Urinary bladder (tissue), 4 donors: Measurements from ENCODE around the gene CAMK4. TPM values are rescaled to one million over a fixed set of nuclear protein-coding genes. Genes with fewer than 3 reads are reported as not detected.
A peak's percentile ranks its signal among the peaks of the same experiment; 100 is the strongest.

Experiments
- DNase-seq: peaks from one replicate; pipeline ENCODE4 v3.0.0-alpha.2; 2015; ENCODE audit errors: extremely low spot score
- H3K27ac ChIP-seq: one replicate; pipeline ENCODE4 v1.5.1; 2013; ENCODE audit warnings: low read depth, mild to moderate bottlenecking, moderate library complexity
- H3K36me3 ChIP-seq: one replicate; pipeline ENCODE4 v1.6.1; 2013; ENCODE audit warnings: mild to moderate bottlenecking, moderate library complexity; ENCODE audit not compliant: insufficient read depth
- H3K4me1 ChIP-seq: one replicate; pipeline ENCODE4 v1.6.1; 2013; ENCODE audit warnings: mild to moderate bottlenecking, moderate library complexity; ENCODE audit not compliant: insufficient read depth
- H3K4me3 ChIP-seq: one replicate; pipeline ENCODE4 v1.5.1; 2013; ENCODE audit warnings: low read depth, low read length
- WGBS: extraction: QIAGEN DNeasy Blood & Tissue Kit; methylation state at CpG from one replicate; pipeline ENCODE4 v1.1.7; 2013; 5-methylcytosine and 5-hydroxymethylcytosine counted together
- polyA plus RNA-seq: library from polyadenylated mRNA; stranded (reverse); fragments of 200-250 nt; gene quantifications from one replicate; pipeline ENCODE4 v1.2.3, GENCODE V29; 2013
- total RNA-seq: library from RNA; depleted of rRNA; stranded (reverse); fragments of >200 nt; gene quantifications from one replicate; pipeline ENCODE4 v1.2.3, GENCODE V29; 2014
- donor health status: healthy with polysubstance abuse.
- donor health status: healthy.

The CAMK4 gene
- total and polyA plus RNA-seq, 2 donors: 1.2 to 30.9 TPM

- Histone ChIP-seq H3K4me3 (no peak overlapping the region), H3K27ac (no peak overlapping the region), H3K4me1 (no peaks in the 10 kb centered on the region), H3K36me3 (no peaks in the 10 kb centered on the region)
- 98% methylated on average over 1 of the region's 1 CpG for WGBS
- no peak for DNase-seq
Measured at GRCh38 chr5:111372799-111373198, 148.6 kb downstream of the CAMK4 start.

- H3K4me1 ChIP-seq: no peaks in the 10 kb centered on the region
- no peak overlapping the region for H3K4me3 ChIP-seq
- no peak overlapping the region for H3K27ac ChIP-seq
- no peak for DNase-seq
- no peaks in the 10 kb centered on the region for H3K36me3 ChIP-seq
- WGBS: 84% methylated on average over 4 of the region's 4 CpGs
Measured at GRCh38 chr5:111374380-111374779, 150.2 kb downstream of the CAMK4 start.

GRCh38 chr5:111375645-111376044 lies 151.5 kb downstream of the CAMK4 start:
- H3K4me1 ChIP-seq: no peaks in the 10 kb centered on the region
- H3K4me3 ChIP-seq: no peak overlapping the region
- H3K27ac ChIP-seq: no peak overlapping the region
- DNase-seq: no peak
- no peaks in the 10 kb centered on the region for H3K36me3 ChIP-seq
- WGBS: 88% methylated on average over 2 of the region's 2 CpGs

- no peak for DNase-seq
- no peak overlapping the region for H3K4me3 ChIP-seq
- H3K36me3 ChIP-seq: no peaks in the 10 kb centered on the region
- H3K27ac ChIP-seq: no peak overlapping the region
- no peaks in the 10 kb centered on the region for H3K4me1 ChIP-seq
Measured at GRCh38 chr5:111377306-111377705, 153.1 kb downstream of the CAMK4 start.

- no peak overlapping the region for H3K4me3 ChIP-seq
- no peaks in the 10 kb centered on the region for H3K4me1 ChIP-seq
Measured at GRCh38 chr5:111379391-111379816, 155.2 kb downstream of the CAMK4 start.

GRCh38 chr5:111383288-111383970 lies 159.2 kb downstream of the CAMK4 start:
- Histone ChIP-seq H3K36me3 (no peaks in the 10 kb centered on the region), H3K4me3 (no peak overlapping the region), H3K4me1 (no peaks in the 10 kb centered on the region), H3K27ac (no peak overlapping the region)
- no peak for DNase-seq
- 76% methylated on average over 6 of the region's 6 CpGs for WGBS

More at GRCh38 chr5:111379391-111379816, 155.2 kb downstream of the CAMK4 start:
- Histone ChIP-seq H3K36me3 (no peaks in the 10 kb centered on the region), H3K27ac (no peak overlapping the region)
- no peak for DNase-seq

- 12% methylated on average over 3 of the region's 3 CpGs for WGBS
- H3K36me3 ChIP-seq: no peaks in the 10 kb centered on the region
- no peaks in the 10 kb centered on the region for H3K4me1 ChIP-seq
- no peak for DNase-seq
- H3K4me3 ChIP-seq: no peak overlapping the region
- no peak overlapping the region for H3K27ac ChIP-seq
Measured at GRCh38 chr5:111384220-111384619, 160.0 kb downstream of the CAMK4 start.

GRCh38 chr5:111385051-111385450 lies 160.9 kb downstream of the CAMK4 start:
- H3K27ac ChIP-seq: no peak overlapping the region
- H3K4me3 ChIP-seq: no peak overlapping the region
- no peaks in the 10 kb centered on the region for H3K36me3 ChIP-seq
- no peak for DNase-seq
- no peaks in the 10 kb centered on the region for H3K4me1 ChIP-seq

GRCh38 chr5:111385970-111386831 lies 162.0 kb downstream of the CAMK4 start:
- peak; percentile 47 for DNase-seq

GRCh38 chr5:111386832-111387162 lies 162.6 kb downstream of the CAMK4 start:
- no peak for DNase-seq
- Histone ChIP-seq H3K27ac (no peak overlapping the region), H3K4me3 (no peak overlapping the region), H3K36me3 (no peaks in the 10 kb centered on the region), H3K4me1 (no peaks in the 10 kb centered on the region)
- WGBS: 85% methylated on average over 1 of the region's 1 CpG

More at GRCh38 chr5:111385970-111386831, 162.0 kb downstream of the CAMK4 start:
- no peaks in the 10 kb centered on the region for H3K36me3 ChIP-seq
- no peaks in the 10 kb centered on the region for H3K4me1 ChIP-seq
- no peak overlapping the region for H3K27ac ChIP-seq
- WGBS: 77% methylated on average over 7 of the region's 7 CpGs
- no peak overlapping the region for H3K4me3 ChIP-seq

- no peak for DNase-seq
- WGBS: 0% methylated on average over 1 of the region's 1 CpG
- H3K4me3 ChIP-seq: no peak overlapping the region
- H3K4me1 ChIP-seq: no peaks in the 10 kb centered on the region
- H3K36me3 ChIP-seq: no peaks in the 10 kb centered on the region
- H3K27ac ChIP-seq: no peak overlapping the region
Measured at GRCh38 chr5:111387361-111387760, 163.2 kb downstream of the CAMK4 start.

GRCh38 chr5:111389390-111390082 lies 165.4 kb downstream of the CAMK4 start:
- WGBS: 1% methylated on average over 1 of the region's 1 CpG

GRCh38 chr5:111392181-111392580 lies 168.0 kb downstream of the CAMK4 start:
- DNase-seq: no peak
- Histone ChIP-seq H3K4me1 (no peaks in the 10 kb centered on the region), H3K36me3 (no peaks in the 10 kb centered on the region), H3K27ac (no peak overlapping the region), H3K4me3 (no peak overlapping the region)
- 94% methylated on average over 2 of the region's 2 CpGs for WGBS

More at GRCh38 chr5:111389390-111390082, 165.4 kb downstream of the CAMK4 start:
- no peak overlapping the region for H3K4me3 ChIP-seq
- no peak overlapping the region for H3K27ac ChIP-seq
- H3K36me3 ChIP-seq: no peaks in the 10 kb centered on the region
- H3K4me1 ChIP-seq: no peaks in the 10 kb centered on the region
- DNase-seq: no peak

- no peak for DNase-seq
- Histone ChIP-seq H3K27ac (no peak overlapping the region), H3K36me3 (no peaks in the 10 kb centered on the region), H3K4me3 (no peak overlapping the region), H3K4me1 (no peaks in the 10 kb centered on the region)
- WGBS: 89% methylated on average over 3 of the region's 3 CpGs
Measured at GRCh38 chr5:111394586-111394985, 170.4 kb downstream of the CAMK4 start.
